Activated CD4-positive, alpha-beta memory T cell treated with anti-CD3 and anti-CD28 coated beads, Interleukin-2, amount 10 ng/mL, durations not matched to agents 7 days and 5 days (primary cell): ENCODE measurements around the gene TMEM51. TPM values are rescaled to one million over a fixed set of nuclear protein-coding genes. Genes with fewer than 3 reads are reported as not detected.

Experiments used
- CTCF ChIA-PET: fragments of 350-600 bp; sonication (Branson Sonifier 250); formaldehyde crosslinking; loops from one replicate; lab custom pipeline; 2021; ENCODE audit warnings: antibody characterized with exemption, inconsistent platforms; lab: Charles Lee
- POLR2A ChIA-PET: fragments of 350-600 bp; sonication (Branson Sonifier 250); formaldehyde crosslinking; loops from one replicate; lab custom pipeline; 2021; ENCODE audit warnings: antibody characterized with exemption; lab: Charles Lee
- DNase-seq: peaks from one replicate; pipeline ENCODE4 v3.0.0-alpha.2; 2020
- H3K27ac Mint-ChIP-seq: one replicate; pipeline ENCODE4 v1.8.0; 2021; ENCODE audit warnings: mild to moderate bottlenecking, mixed read lengths
- H3K27me3 Mint-ChIP-seq: one replicate; pipeline ENCODE4 v1.8.0; 2021; ENCODE audit warnings: mixed read lengths
- H3K36me3 Mint-ChIP-seq: one replicate; pipeline ENCODE4 v1.8.0; 2021; ENCODE audit warnings: low read depth, mixed read lengths
- H3K4me1 Mint-ChIP-seq: one replicate; pipeline ENCODE4 v1.8.0; 2021; ENCODE audit warnings: mixed read lengths
- H3K4me3 Mint-ChIP-seq: one replicate; pipeline ENCODE4 v1.8.0; 2021; ENCODE audit warnings: mild to moderate bottlenecking, mixed read lengths
- H3K9me3 Mint-ChIP-seq: one replicate; pipeline ENCODE4 v1.8.0; 2021; ENCODE audit warnings: mixed read lengths
- total RNA-seq, 2 experiments: library from RNA; stranded (reverse); gene quantifications; one replicate each; pipeline ENCODE4 v1.2.3, GENCODE V29; 2021

Gene TMEM51
- total RNA-seq, 2 experiments from 2014 or later: not detected

DNA sequence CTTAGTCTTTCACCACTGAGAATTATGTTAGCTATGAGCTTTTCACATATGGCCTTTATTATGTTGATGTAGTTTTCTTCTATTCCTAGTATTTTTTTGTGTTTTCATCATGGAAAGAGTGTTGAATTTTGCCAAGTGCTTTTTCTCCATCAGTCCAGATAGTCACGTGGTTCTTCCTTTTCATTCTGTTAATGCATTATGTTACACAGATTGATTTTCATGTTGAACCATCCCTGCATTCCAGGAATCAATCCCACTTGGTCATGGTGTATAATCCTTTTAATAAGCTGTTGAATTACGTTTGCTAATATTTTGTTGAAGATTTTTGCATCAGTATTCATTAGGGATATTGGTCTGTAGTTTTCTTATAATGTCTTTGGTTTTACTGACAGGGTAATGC lies 111.2 kb downstream of the TMEM51 start:
- H3K27me3 Mint-ChIP-seq: peaks cover 57% of the 10 kb centered on the region
- ChIA-PET POLR2A (no interaction called here), CTCF (interaction anchor here (2.0 kb wide), 1 partner anchor 136 kb away, joined by 10 read pairs; no protein-coding TSS in a partner anchor)
- H3K4me3 Mint-ChIP-seq: no peak overlapping the region
- no peak overlapping the region for H3K27ac Mint-ChIP-seq
- DNase-seq: no peak
- peaks cover 16% of the 10 kb centered on the region for H3K4me1 Mint-ChIP-seq
- no peaks in the 10 kb centered on the region for H3K36me3 Mint-ChIP-seq
- H3K9me3 Mint-ChIP-seq: peaks cover 4% of the 10 kb centered on the region

Other genes starting within 250 kb of the TMEM51 start
- under 1 TPM in 1 of 2 experiments, not detected in 1; 0.18 TPM for gene FHAD1, start 93.5 kb downstream of the TMEM51 start, total RNA-seq